Mesodermal cell (in vitro differentiated cells): ENCODE measurements around the gene TRIM67.

ENCODE experiments used
- H3K27ac ChIP-seq: 2 replicates; pipeline ENCODE4 v1.7.0; 2013; ENCODE audit warnings: mild to moderate bottlenecking, low read depth, low read length, moderate library complexity; ENCODE audit not compliant: severe bottlenecking
- H3K36me3 ChIP-seq: 2 replicates; pipeline ENCODE4 v1.7.1; 2013; ENCODE audit warnings: mild to moderate bottlenecking, low read length, moderate library complexity; ENCODE audit not compliant: control insufficient read depth, insufficient read depth
- H3K4me1 ChIP-seq: one replicate; pipeline ENCODE4 v1.7.1; 2013; ENCODE audit warnings: mild to moderate bottlenecking, low read length; ENCODE audit not compliant: insufficient read depth, control insufficient read depth, poor library complexity, severe bottlenecking
- H3K4me3 ChIP-seq: 2 replicates; pipeline ENCODE4 v1.7.0; 2013; ENCODE audit warnings: low read length, control low read depth, mild to moderate bottlenecking; ENCODE audit not compliant: insufficient read depth, poor library complexity, severe bottlenecking; ENCODE audit errors: extremely low read depth
- H3K9me3 ChIP-seq: 2 replicates; pipeline ENCODE4 v1.7.1; 2013; ENCODE audit warnings: mild to moderate bottlenecking, low read length, moderate library complexity; ENCODE audit not compliant: control insufficient read depth
- WGBS, 2 experiments: methylation state at CpG; one replicate each; pipeline ENCODE4 v1.1.5; 2013; ENCODE audit warnings: missing lambda C conversion rate in 2 of 2; ENCODE audit not compliant: insufficient coverage in 2 of 2; 5-methylcytosine and 5-hydroxymethylcytosine counted together

Gene TRIM67

GRCh38 chr1:231134624-231135023 lies 27.2 kb upstream of the TRIM67 start:
- Histone ChIP-seq H3K27ac (no peak overlapping the region), H3K9me3 (no peaks in the 10 kb centered on the region), H3K4me3 (no peak overlapping the region), H3K4me1 (peaks cover 10% of the 10 kb centered on the region), H3K36me3 (no peaks in the 10 kb centered on the region)
- whole genome bisulfite sequencing, 2 experiments: 81 to 84% methylated on average over 4 to 5 of the region's 5 CpGs

GRCh38 chr1:231138236-231138635 lies 23.6 kb upstream of the TRIM67 start:
- Histone ChIP-seq H3K36me3 (no peaks in the 10 kb centered on the region), H3K27ac (no peak overlapping the region), H3K4me1 (peaks cover 16% of the 10 kb centered on the region), H3K9me3 (no peaks in the 10 kb centered on the region), H3K4me3 (no peak overlapping the region)
- WGBS, 2 experiments: no CpG with 5 or more reads among the region's 1 CpG

DNA sequence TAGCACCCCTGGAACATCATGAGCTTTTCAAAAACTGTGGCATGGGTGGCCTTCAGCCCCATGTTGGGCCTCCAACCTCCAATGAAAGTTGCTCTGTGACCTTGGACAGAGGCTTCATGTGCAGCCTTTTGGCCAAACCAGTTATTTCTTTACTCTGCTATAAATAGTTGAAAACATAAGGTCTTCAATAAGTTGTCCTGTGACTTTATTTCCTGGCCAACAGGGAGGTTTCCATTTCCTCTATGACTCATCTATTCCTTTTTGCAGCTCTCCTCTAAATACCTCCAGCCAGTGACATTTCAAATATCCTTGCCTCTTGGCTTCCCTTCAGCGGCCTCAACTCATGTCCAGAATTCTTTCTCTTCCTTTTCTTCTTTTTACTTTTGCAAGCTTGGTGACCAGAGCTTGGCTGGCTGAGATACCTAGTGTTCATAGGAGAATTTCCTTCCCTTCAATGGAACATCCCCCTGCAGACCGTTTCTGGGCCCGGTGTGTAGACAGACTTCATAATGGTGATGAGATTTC lies 22.7 kb upstream of the TRIM67 start:
- H3K36me3 ChIP-seq: no peaks in the 10 kb centered on the region
- 86 to 95% methylated on average over 1 to 2 of the region's 3 CpGs for WGBS, 2 experiments
- no peak overlapping the region for H3K4me3 ChIP-seq
- peaks cover 16% of the 10 kb centered on the region for H3K4me1 ChIP-seq
- no peaks in the 10 kb centered on the region for H3K9me3 ChIP-seq
- peak overlapping the region; percentile 43 for H3K27ac ChIP-seq

DNA sequence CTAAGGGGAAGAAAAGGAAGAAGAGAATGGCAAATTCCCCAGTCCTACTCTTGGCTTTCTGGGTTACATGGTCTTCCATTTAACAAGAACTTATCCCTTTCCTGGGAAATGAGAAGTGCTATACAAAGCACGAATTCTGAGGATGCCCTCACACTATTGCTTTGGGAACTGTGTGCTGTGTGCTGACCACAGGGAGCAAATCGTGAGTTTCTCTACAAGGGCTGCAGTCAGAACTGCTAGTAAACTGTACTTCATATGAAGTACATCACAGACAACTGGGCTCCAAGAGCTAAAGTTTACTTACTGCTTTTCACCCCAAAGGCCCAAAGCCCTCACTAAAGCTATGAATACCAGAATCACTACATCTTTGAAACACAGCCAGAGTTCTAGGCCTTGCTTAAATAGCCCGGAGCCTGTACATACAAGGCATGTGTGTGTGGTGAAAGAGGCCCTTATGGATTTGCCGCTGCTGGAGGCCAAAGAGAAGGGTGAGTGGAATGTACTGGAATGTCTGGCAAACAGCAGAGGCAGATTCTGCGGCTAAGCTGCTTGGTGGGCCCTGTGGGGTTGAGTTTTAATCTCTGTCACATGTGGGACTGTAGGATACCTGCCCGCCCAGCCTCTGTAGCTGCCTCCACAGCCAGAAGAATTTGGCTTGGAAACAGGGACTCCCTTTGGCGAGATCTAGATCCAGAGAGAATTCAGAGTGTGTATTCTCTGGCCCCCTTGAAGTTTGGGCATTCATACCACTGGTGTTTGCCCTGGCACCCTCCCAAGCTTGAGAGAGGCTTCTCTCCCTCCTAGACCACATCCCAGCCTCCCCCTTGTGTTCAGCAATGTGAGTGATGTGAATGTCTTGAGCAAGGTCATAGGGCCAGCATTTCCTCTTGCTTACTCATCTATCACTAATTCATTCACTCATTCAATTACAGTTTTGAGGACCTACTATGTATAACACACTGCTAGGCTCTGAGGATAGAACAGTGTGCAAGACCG lies 21.9 kb upstream of the TRIM67 start:
- H3K36me3 ChIP-seq: no peaks in the 10 kb centered on the region
- peak overlapping the region; percentile 43 for H3K27ac ChIP-seq
- H3K9me3 ChIP-seq: no peaks in the 10 kb centered on the region
- H3K4me1 ChIP-seq: peaks cover 16% of the 10 kb centered on the region
- 93 to 95% methylated on average over 6 of the region's 8 CpGs for WGBS, 2 experiments
- no peak overlapping the region for H3K4me3 ChIP-seq

- Histone ChIP-seq H3K27ac (no peak overlapping the region), H3K4me3 (no peak overlapping the region), H3K9me3 (no peaks in the 10 kb centered on the region), H3K4me1 (peaks cover 6% of the 10 kb centered on the region), H3K36me3 (no peaks in the 10 kb centered on the region)
- 80 to 89% methylated on average over 3 to 6 of the region's 7 CpGs for WGBS, 2 experiments
Observed at GRCh38 chr1:231144416-231145193, 17.3 kb upstream of the TRIM67 start.

- WGBS, 2 experiments: 100% methylated on average over 2 of the region's 3 CpGs
Observed at GRCh38 chr1:231147896-231148295, 14.0 kb upstream of the TRIM67 start.

DNA sequence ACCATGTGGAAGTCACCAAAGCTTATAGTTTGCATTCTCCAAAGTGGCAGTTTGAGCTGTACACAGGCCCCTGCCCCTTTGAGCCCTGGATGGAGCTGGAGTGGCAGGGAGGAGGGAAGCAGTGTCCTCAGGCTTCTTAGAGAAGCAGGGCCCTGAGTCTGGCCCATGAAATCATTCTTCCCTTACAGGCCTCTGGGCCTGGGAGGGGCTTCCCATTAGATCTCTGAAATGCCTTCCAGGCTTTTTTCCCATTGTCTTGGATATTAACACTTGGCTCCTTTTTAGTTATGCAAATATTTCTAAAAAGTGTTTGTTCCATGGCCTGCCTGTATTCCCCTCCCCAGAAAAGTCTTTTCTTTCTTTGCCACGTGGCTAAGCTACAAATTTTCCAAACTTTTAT lies 10.0 kb upstream of the TRIM67 start:
- H3K27ac ChIP-seq: no peak overlapping the region
- WGBS, 2 experiments: 0 to 14% methylated on average over 1 of the region's 1 CpG

More at GRCh38 chr1:231147896-231148295, 14.0 kb upstream of the TRIM67 start:
- Histone ChIP-seq H3K27ac (no peak overlapping the region), H3K9me3 (peaks cover 17% of the 10 kb centered on the region), H3K4me3 (no peak overlapping the region), H3K36me3 (no peaks in the 10 kb centered on the region), H3K4me1 (no peaks in the 10 kb centered on the region)

DNA sequence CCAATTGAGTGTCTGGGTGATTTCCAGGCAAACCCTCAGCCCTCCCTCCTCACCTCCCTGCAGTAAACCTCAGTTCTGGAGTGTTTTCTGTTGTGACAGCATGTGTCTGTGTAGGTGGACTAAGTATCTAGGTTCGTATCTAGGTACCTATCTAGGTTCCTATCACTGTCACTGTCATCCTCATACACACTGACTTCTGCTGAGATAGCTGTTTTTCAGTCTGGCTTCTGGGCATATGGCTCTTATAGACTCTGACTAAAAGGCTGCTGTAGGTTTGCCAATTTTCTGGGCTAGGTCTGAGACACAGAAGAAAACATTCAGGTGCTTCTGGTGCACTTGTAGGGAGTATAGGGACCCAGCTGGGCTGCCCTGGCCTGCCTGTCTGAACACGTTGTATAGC lies 8.1 kb upstream of the TRIM67 start:
- H3K4me3 ChIP-seq: no peak overlapping the region
- peaks cover 5% of the 10 kb centered on the region for H3K4me1 ChIP-seq
- 80% methylated on average over 1 of the region's 2 CpGs; no CpG with 5 or more reads in 1 of the 2 experiments for WGBS, 2 experiments
- peaks cover 17% of the 10 kb centered on the region for H3K9me3 ChIP-seq
- H3K36me3 ChIP-seq: no peaks in the 10 kb centered on the region
- H3K27ac ChIP-seq: no peak overlapping the region

More for the DNA sequence above, 10.0 kb upstream of the TRIM67 start:
- Histone ChIP-seq H3K4me3 (no peak overlapping the region), H3K36me3 (no peaks in the 10 kb centered on the region), H3K9me3 (peaks cover 17% of the 10 kb centered on the region), H3K4me1 (no peaks in the 10 kb centered on the region)

- Histone ChIP-seq H3K9me3 (peaks cover 14% of the 10 kb centered on the region), H3K4me1 (peaks cover 12% of the 10 kb centered on the region), H3K4me3 (no peak overlapping the region), H3K36me3 (no peaks in the 10 kb centered on the region), H3K27ac (no peak overlapping the region)
- no CpG with 5 or more reads among the region's 1 CpG for WGBS, 2 experiments
Observed at GRCh38 chr1:231155808-231156207, 6.0 kb upstream of the TRIM67 start.

- no peaks in the 10 kb centered on the region for H3K36me3 ChIP-seq
- H3K4me1 ChIP-seq: peaks cover 12% of the 10 kb centered on the region
- WGBS, 2 experiments: 71 to 80% methylated on average over 1 of the region's 1 CpG
- H3K9me3 ChIP-seq: peaks cover under 1% of the 10 kb centered on the region
- H3K27ac ChIP-seq: no peak overlapping the region
- H3K4me3 ChIP-seq: no peak overlapping the region
Observed at GRCh38 chr1:231157311-231157710, 4.5 kb upstream of the TRIM67 start.
